SK-N-SH (cell line): ENCODE data around the gene STIM2.

Experiments
- CTCF ChIP-seq: fragments of 200-600 bp; sonication (generic); IDR thresholded peaks from 2 replicates; pipeline ENCODE4 v1.6.1; 2017; ENCODE audit warnings: antibody characterized with exemption, mild to moderate bottlenecking, moderate library complexity
- EP300 ChIP-seq, 2 experiments: IDR thresholded peaks; 2 replicates each; pipeline versions ENCODE4 v1.4.0 to v1.6.1; 2012; ENCODE audit warnings: borderline replicate concordance in 1 of 2, low read depth in 1 of 2, low read length in 1 of 2
- GATA2 ChIP-seq: sonication (generic); formaldehyde crosslinking; IDR thresholded peaks from 2 replicates; pipeline ENCODE4 v1.5.0; 2020; ENCODE audit warnings: mild to moderate bottlenecking, missing genetic modification reagents
- POLR2AphosphoS5 ChIP-seq: IDR thresholded peaks from 2 replicates; pipeline ENCODE4 v1.6.1; 2012; ENCODE audit warnings: low read depth, low read length
- REST ChIP-seq: IDR thresholded peaks from 2 replicates; pipeline ENCODE4 v1.6.1; 2012; ENCODE audit warnings: mild to moderate bottlenecking, low read depth, low read length, moderate library complexity
- RFX5 ChIP-seq: IDR thresholded peaks from 2 replicates; pipeline ENCODE4 v1.6.1; 2012; ENCODE audit warnings: mild to moderate bottlenecking, improper control_type of control experiment, low read length
- TCF12 ChIP-seq: IDR thresholded peaks from 2 replicates; pipeline ENCODE4 v1.4.0; 2012

GRCh38 chr4:27050731-27051130, 190.1 kb downstream of the STIM2 start:
- TF ChIP-seq REST (no peak), TCF12 (no peak), POLR2AphosphoS5 (no peak), GATA2 (no peak), CTCF (no peak), RFX5 (no peak), EP300 (IDR thresholded peaks at IDR 0.05; ENCODE audit: borderline replicate concordance in 1 of 2, low read depth in 1 of 2, low read length in 1 of 2) (no peak)
